RWPE2 (cell line): Measurements from ENCODE around the gene DPF3.

Experiments
- ATAC-seq: fragments of 200-7000 bp; cut with Tn5 transposase; 3 replicates; pipeline ENCODE4 v1.9.1; 2021; ENCODE audit warnings: low read depth
- DNase-seq: peaks from one replicate; pipeline ENCODE4 v3.0.0-alpha.2; 2020; ENCODE audit warnings: low spot score
- H3K27ac ChIP-seq: fragments of 450-650 bp; 2 replicates; pipeline ENCODE4 v1.5.1; 2017; ENCODE audit warnings: mild to moderate bottlenecking; ENCODE audit not compliant: poor library complexity, severe bottlenecking
- H3K27me3 ChIP-seq: fragments of 250-450 bp; sonication (Bioruptor Pico); 2 replicates; pipeline ENCODE4 v1.5.1; 2021; ENCODE audit warnings: mild to moderate bottlenecking, moderate library complexity; ENCODE audit not compliant: insufficient read depth, poor library complexity, severe bottlenecking
- H3K36me3 ChIP-seq: fragments of 250-450 bp; sonication (Bioruptor Pico); 2 replicates; pipeline ENCODE4 v1.5.1; 2020; ENCODE audit warnings: low read depth, mild to moderate bottlenecking, moderate library complexity
- H3K4me1 ChIP-seq: fragments of 250-450 bp; sonication (Bioruptor Pico); 2 replicates; pipeline ENCODE4 v1.5.1; 2021; ENCODE audit warnings: mild to moderate bottlenecking, moderate library complexity; ENCODE audit not compliant: insufficient read depth, poor library complexity, severe bottlenecking
- H3K4me3 ChIP-seq: fragments of 250-450 bp; sonication (Bioruptor Pico); 2 replicates; pipeline ENCODE4 v1.5.1; 2021; ENCODE audit warnings: mild to moderate bottlenecking, moderate library complexity; ENCODE audit not compliant: severe bottlenecking
- H3K9me3 ChIP-seq: fragments of 250-450 bp; sonication (Bioruptor Pico); 2 replicates; pipeline ENCODE4 v1.5.1; 2021; ENCODE audit warnings: mild to moderate bottlenecking, moderate library complexity; ENCODE audit not compliant: severe bottlenecking
- TF ChIP-seq, protein P1 (sequence below): fragments of 450-650 bp; IDR thresholded peaks from one replicate; pipeline ENCODE4 v1.5.1; 2017; ENCODE audit warnings: mild to moderate bottlenecking, moderate library complexity; ENCODE audit not compliant: poor library complexity, severe bottlenecking

Gene DPF3

DNA sequence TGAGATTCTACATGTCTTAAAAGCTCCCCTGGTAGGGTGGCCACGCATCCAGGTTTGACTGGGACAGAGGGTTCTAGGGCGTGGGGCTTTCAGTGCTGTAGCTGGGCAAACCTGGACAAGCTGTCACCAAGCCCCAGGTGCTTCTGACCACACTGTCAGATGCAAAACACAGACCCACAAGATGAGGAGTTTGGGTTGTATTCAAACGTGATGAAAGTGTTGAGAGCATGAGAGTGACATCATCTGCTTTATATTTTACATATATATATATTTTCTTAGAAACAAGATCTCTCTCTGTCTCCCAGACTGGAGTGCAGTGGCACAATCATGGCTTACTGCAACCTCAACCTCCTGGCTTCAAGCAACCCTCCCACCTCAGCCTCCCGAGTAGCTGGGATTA, 210.1 kb downstream of the DPF3 start:
- Histone ChIP-seq H3K36me3 (no peaks in the 10 kb centered on the region), H3K4me1 (peaks cover under 1% of the 10 kb centered on the region), H3K27ac (no peak overlapping the region), H3K4me3 (no peak overlapping the region), H3K9me3 (no peaks in the 10 kb centered on the region), H3K27me3 (no peaks in the 10 kb centered on the region)
- DNase-seq: no peak
- TF ChIP-seq, protein P1, sequence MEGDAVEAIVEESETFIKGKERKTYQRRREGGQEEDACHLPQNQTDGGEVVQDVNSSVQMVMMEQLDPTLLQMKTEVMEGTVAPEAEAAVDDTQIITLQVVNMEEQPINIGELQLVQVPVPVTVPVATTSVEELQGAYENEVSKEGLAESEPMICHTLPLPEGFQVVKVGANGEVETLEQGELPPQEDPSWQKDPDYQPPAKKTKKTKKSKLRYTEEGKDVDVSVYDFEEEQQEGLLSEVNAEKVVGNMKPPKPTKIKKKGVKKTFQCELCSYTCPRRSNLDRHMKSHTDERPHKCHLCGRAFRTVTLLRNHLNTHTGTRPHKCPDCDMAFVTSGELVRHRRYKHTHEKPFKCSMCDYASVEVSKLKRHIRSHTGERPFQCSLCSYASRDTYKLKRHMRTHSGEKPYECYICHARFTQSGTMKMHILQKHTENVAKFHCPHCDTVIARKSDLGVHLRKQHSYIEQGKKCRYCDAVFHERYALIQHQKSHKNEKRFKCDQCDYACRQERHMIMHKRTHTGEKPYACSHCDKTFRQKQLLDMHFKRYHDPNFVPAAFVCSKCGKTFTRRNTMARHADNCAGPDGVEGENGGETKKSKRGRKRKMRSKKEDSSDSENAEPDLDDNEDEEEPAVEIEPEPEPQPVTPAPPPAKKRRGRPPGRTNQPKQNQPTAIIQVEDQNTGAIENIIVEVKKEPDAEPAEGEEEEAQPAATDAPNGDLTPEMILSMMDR: no peak
- ATAC-seq: no peak

DNA sequence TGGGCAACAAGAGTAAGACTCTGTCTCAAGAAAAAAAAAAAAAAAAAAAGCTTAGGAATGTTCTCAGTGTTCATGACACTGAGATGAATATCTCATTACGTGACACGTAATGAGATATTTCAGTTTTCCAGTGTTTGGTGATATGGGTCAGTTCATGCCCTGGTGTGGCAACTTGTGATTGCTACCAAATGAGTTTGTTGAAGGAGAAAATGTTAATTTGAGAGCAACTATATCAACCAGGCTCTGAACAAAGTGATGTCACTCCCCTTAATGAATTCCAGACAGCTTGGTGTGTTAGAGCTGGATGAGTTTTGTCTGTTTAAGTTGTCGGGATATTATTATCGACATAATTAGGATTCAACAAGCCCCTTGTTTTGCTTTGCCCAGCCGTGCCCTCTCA, 211.7 kb downstream of the DPF3 start:
- DNase-seq (no peak), ATAC-seq (no peak)
- H3K36me3 ChIP-seq: no peaks in the 10 kb centered on the region

DNA sequence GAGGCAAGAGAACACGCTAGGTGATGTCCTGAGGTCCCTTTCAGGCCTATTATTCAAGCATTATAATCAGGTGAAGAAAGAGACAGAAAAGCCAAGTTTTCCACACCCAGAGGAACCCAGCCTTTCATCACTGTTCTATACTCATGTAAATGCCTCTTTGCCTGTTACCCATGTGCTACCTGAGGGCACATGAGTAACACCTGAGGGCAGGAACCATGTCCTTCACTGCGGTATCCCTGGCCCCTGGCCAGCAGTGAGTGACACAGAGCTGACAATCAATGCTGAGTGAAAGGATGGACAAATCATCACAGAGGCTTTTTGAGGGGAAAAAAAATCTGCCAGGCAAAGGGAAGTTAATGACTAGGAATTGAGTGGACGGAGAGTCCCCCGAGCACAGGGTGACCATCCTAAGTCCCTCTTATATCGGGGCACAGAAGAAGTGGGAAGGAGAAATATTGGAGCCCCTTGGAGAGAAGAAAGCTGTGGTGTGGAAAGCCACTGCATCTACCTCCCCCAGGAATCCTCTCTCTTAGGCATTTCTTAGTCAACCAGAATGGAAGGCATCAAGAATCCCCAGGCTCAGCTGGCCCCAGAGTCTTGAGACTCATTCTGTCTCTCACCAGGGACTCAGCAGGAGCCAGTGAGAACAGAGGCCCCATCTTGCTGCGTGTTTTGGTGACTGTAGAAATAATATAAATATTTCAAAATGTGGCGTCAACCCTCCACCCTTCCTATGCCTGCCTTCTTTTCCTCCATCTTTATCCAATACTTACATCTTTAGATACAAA, 212.9 kb downstream of the DPF3 start:
- TF ChIP-seq, protein P1: no peak
- Histone ChIP-seq H3K9me3 (peaks cover 5% of the 10 kb centered on the region), H3K27me3 (no peaks in the 10 kb centered on the region), H3K4me3 (no peak overlapping the region), H3K4me1 (peaks cover 6% of the 10 kb centered on the region), H3K27ac (no peak overlapping the region), H3K36me3 (no peaks in the 10 kb centered on the region)
- ATAC-seq: peak; percentile 66; the same call in 2 of the 3 replicates
- DNase-seq: no peak

More for the DNA sequence above, 211.7 kb downstream of the DPF3 start:
- H3K27ac ChIP-seq: no peak overlapping the region
- TF ChIP-seq, protein P1: no peak
- no peak overlapping the region for H3K4me3 ChIP-seq
- peaks cover 6% of the 10 kb centered on the region for H3K4me1 ChIP-seq
- H3K27me3 ChIP-seq: no peaks in the 10 kb centered on the region
- H3K9me3 ChIP-seq: no peaks in the 10 kb centered on the region

DNA sequence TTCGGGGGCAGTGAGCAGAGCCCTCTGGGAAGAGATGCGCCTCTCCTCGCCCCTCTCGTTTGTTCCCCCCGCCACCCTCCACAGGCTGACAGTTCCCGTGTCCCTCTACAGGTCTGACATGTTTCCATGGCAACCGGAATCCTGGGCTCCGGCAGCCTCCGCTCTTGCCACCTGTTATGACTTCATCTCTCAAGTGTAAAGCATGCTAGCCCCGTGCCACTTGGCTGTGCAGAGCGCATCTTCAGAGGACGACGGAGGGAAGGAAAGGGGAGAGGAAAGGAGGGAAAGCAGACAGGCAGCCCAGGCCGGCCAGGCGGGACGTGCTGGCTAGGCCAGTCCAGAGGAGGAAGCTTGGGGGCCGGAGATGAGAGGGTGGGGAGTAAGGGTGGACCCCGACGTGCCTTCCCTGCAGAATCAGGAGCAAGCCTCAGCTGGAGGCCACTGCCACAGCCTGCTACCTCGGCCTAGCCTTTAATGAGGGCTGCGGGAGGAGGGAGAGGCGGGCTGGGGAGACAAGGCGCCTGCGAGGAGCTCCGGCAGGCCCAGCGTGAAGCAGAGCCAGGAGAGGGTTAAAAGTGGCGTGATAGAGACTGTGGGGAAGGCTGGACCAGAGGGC, 214.3 kb downstream of the DPF3 start:
- no peaks in the 10 kb centered on the region for H3K27me3 ChIP-seq
- ATAC-seq (no peak), DNase-seq (no peak)
- H3K4me3 ChIP-seq: no peak overlapping the region
- H3K27ac ChIP-seq: no peak overlapping the region
- H3K4me1 ChIP-seq: peaks cover 6% of the 10 kb centered on the region
- H3K36me3 ChIP-seq: no peaks in the 10 kb centered on the region
- TF ChIP-seq, protein P1: no peak
- H3K9me3 ChIP-seq: peaks cover 5% of the 10 kb centered on the region

GRCh38 chr14:72679141-72679535, 214.8 kb downstream of the DPF3 start:
- Histone ChIP-seq H3K27me3 (no peaks in the 10 kb centered on the region), H3K27ac (no peak overlapping the region), H3K4me1 (peaks cover 6% of the 10 kb centered on the region), H3K9me3 (peaks cover 5% of the 10 kb centered on the region), H3K4me3 (no peak overlapping the region), H3K36me3 (no peaks in the 10 kb centered on the region)
- no peak for ATAC-seq
- no peak for DNase-seq
- TF ChIP-seq, protein P1: no peak
